Endodermal cell (in vitro differentiated cells): Measurements from ENCODE around the gene FBXO8. TPM values are rescaled to one million over a fixed set of nuclear protein-coding genes. Genes with fewer than 3 reads are reported as not detected.
A peak's percentile ranks its signal among the peaks of the same experiment; 100 is the strongest.

Source experiments
- DNase-seq: peaks from one replicate; pipeline ENCODE4 v3.0.0-alpha.2; 2017
- H3K27ac ChIP-seq: 2 replicates; pipeline ENCODE4 v1.5.1; 2013; ENCODE audit warnings: mild to moderate bottlenecking, low read depth, low read length, moderate library complexity
- H3K27me3 ChIP-seq: 2 replicates; pipeline ENCODE4 v1.6.1; 2013; ENCODE audit warnings: mild to moderate bottlenecking, low read length, moderate library complexity; ENCODE audit not compliant: insufficient read depth, control insufficient read depth, poor library complexity, severe bottlenecking
- H3K36me3 ChIP-seq: 2 replicates; pipeline ENCODE4 v1.7.0; 2013; ENCODE audit warnings: mild to moderate bottlenecking, low read length, moderate library complexity; ENCODE audit not compliant: control insufficient read depth, insufficient read depth
- H3K4me1 ChIP-seq: one replicate; pipeline ENCODE4 v1.7.0; 2013; ENCODE audit warnings: low read length; ENCODE audit not compliant: control insufficient read depth, insufficient read depth
- H3K4me3 ChIP-seq: 2 replicates; pipeline ENCODE4 v1.5.1; 2013; ENCODE audit warnings: mild to moderate bottlenecking, low read length, moderate library complexity
- H3K9ac ChIP-seq: 2 replicates; pipeline ENCODE4 v1.6.1; 2013; ENCODE audit warnings: mild to moderate bottlenecking, low read length, moderate library complexity; ENCODE audit not compliant: poor library complexity, severe bottlenecking; ENCODE audit errors: extremely low read depth
- H3K9me3 ChIP-seq: 2 replicates; pipeline ENCODE4 v1.6.1; 2013; ENCODE audit warnings: mild to moderate bottlenecking, low read length, moderate library complexity; ENCODE audit not compliant: control insufficient read depth
- H3K27ac Mint-ChIP-seq: 2 replicates; pipeline ENCODE4 v1.8.0; 2020; ENCODE audit warnings: mixed read lengths
- H3K27me3 Mint-ChIP-seq: 2 replicates; pipeline ENCODE4 v1.8.0; 2021; ENCODE audit warnings: mild to moderate bottlenecking, mixed read lengths; ENCODE audit not compliant: insufficient read depth
- H3K36me3 Mint-ChIP-seq: 2 replicates; pipeline ENCODE4 v1.8.0; 2020; ENCODE audit warnings: low read depth, mixed read lengths
- H3K4me1 Mint-ChIP-seq: 2 replicates; pipeline ENCODE4 v1.8.0; 2020; ENCODE audit warnings: mixed read lengths
- H3K4me3 Mint-ChIP-seq: 2 replicates; pipeline ENCODE4 v1.8.0; 2020; ENCODE audit warnings: mild to moderate bottlenecking, moderate library complexity, mixed read lengths
- H3K9me3 Mint-ChIP-seq: 2 replicates; pipeline ENCODE4 v1.8.0; 2020; ENCODE audit warnings: mild to moderate bottlenecking, mixed read lengths
- WGBS, 2 experiments: methylation state at CpG; one replicate each; pipeline versions ENCODE4 v1.1.5 to v1.1.7; 2013; ENCODE audit warnings: missing lambda C conversion rate in 2 of 2, mixed read lengths in 1 of 2; ENCODE audit not compliant: insufficient coverage in 1 of 2, insufficient read length in 1 of 2; 5-methylcytosine and 5-hydroxymethylcytosine counted together
- total RNA-seq, 2 donors: library from RNA; stranded (reverse); fragmentation: NEBNext Ultra II Directional in 1 of 2; extraction: Animal tissue kit (Norgen Biotek cat#: 25700) in 1 of 2; gene quantifications; 2 replicates in 1 of 2; 3 replicates in 1 of 2; pipeline ENCODE4 v1.2.1, GENCODE V29; 2021
- TF ChIP-seq, protein P1 (sequence below): fragments of 200-600 bp; sonication (generic); conservative IDR thresholded peaks from 2 replicates; pipeline ENCODE4 v1.5.0; 2021; ENCODE audit warnings: antibody characterized with exemption, mild to moderate bottlenecking

The FBXO8 gene
- total RNA-seq, 2 donors from 2014 or later, result 9.4 to 9.8 TPM

DNA sequence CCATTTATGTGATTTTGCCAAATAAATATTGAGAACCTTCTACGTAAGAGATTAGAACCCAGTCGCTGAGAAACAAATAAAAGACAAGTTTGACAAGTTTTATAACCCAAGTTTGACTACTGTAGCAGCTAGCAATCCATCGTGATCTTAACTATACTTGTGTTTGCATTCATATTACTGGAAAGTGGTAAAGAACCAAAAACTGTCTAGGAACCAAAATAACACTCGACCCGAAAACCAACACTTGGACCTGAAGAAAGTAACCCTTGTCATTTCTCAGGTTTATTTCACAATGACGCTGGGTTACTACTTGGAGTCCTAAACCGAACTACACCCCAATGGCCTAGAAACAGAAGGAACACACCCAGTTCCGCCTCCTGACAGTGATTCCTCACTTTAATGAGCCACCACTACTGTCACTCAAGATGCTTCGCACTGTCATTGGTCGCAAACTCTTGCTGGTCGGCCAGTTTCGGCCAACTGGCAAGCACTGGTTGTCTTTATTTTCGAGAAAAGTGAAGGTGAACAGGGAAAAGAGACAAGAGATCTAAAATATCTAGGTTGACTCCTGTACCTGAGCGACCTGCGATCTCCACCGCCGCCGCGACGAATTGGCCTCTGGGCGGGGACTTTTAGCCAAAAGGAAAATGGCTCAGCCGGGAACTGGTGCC lies 496 bp downstream of the FBXO8 start:
- Mint-ChIP-seq H3K36me3 (no peaks in the 10 kb centered on the region), H3K9me3 (no peaks in the 10 kb centered on the region), H3K27ac (peak overlapping the region; percentile 100), H3K4me3 (peak overlapping the region; percentile 97), H3K27me3 (no peaks in the 10 kb centered on the region), H3K4me1 (peaks cover 13% of the 10 kb centered on the region)
- Histone ChIP-seq H3K9me3 (no peaks in the 10 kb centered on the region), H3K27me3 (no peaks in the 10 kb centered on the region), H3K9ac (peak overlapping the region; percentile 90), H3K27ac (peak overlapping the region; percentile 92), H3K36me3 (no peaks in the 10 kb centered on the region), H3K4me1 (no peaks in the 10 kb centered on the region), H3K4me3 (peak overlapping the region; percentile 97)
- peak; percentile 91 for DNase-seq
- TF ChIP-seq, protein P1, sequence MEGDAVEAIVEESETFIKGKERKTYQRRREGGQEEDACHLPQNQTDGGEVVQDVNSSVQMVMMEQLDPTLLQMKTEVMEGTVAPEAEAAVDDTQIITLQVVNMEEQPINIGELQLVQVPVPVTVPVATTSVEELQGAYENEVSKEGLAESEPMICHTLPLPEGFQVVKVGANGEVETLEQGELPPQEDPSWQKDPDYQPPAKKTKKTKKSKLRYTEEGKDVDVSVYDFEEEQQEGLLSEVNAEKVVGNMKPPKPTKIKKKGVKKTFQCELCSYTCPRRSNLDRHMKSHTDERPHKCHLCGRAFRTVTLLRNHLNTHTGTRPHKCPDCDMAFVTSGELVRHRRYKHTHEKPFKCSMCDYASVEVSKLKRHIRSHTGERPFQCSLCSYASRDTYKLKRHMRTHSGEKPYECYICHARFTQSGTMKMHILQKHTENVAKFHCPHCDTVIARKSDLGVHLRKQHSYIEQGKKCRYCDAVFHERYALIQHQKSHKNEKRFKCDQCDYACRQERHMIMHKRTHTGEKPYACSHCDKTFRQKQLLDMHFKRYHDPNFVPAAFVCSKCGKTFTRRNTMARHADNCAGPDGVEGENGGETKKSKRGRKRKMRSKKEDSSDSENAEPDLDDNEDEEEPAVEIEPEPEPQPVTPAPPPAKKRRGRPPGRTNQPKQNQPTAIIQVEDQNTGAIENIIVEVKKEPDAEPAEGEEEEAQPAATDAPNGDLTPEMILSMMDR, result no peak
- 3 to 4% methylated on average over 8 to 22 of the region's 22 CpGs for WGBS, 2 experiments

DNA sequence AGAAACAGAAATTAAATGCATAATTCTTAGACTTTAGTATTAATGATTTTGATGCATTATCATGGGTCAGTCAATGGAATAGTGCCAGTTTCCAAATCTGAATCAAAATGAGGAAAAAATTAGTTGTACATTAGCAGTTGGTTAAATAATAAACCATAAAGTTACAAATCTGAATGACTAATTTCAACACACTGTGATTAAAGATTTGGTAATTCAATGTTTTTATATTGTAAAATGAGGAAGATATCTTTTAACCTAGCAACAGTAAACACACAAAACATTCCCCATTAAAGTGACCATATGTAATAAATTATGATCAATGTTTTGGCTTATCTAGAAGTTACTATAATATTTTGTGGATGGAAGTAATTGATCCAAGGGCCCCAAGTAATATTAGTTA lies 1.6 kb downstream of the FBXO8 start:
- peaks cover 13% of the 10 kb centered on the region for H3K4me1 Mint-ChIP-seq
- Histone ChIP-seq H3K9me3 (no peaks in the 10 kb centered on the region), H3K4me3 (peak overlapping the region; percentile 97), H3K4me1 (no peaks in the 10 kb centered on the region), H3K27me3 (no peaks in the 10 kb centered on the region), H3K27ac (no peak overlapping the region), H3K9ac (no peak overlapping the region), H3K36me3 (no peaks in the 10 kb centered on the region)
- no peak overlapping the region for H3K27ac Mint-ChIP-seq
- no peak for DNase-seq
- H3K27me3 Mint-ChIP-seq, result no peaks in the 10 kb centered on the region
- no peaks in the 10 kb centered on the region for H3K9me3 Mint-ChIP-seq
- H3K4me3 Mint-ChIP-seq, result no peak overlapping the region
- H3K36me3 Mint-ChIP-seq, result no peaks in the 10 kb centered on the region
- TF ChIP-seq, protein P1, result no peak

DNA sequence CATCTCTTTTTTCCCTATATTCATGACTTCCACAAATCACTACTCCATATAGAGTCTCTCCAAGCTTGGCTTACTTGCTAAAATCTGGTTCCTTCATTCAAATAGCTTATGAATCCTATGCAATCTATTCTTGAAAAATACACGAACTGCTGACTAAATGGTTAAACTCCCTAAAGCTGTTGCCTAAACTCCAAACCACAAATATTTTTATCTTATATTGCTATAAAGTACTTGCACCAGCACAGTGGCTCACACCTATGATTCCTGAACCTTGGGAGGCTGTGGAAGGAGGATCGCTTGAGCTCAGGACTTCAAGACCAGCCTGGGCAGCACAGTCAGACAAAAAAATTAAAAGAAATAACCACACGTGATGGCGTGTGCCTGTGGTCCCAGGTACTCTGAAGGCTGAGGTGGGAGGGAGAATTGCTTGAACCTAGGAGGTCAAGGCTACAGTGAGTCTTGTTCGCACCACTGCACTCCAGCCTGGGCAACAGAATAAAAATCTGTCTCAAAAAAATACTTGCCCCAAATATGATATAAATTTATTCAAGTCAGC lies 2.2 kb downstream of the FBXO8 start:
- Mint-ChIP-seq H3K4me1 (peaks cover 13% of the 10 kb centered on the region), H3K36me3 (no peaks in the 10 kb centered on the region), H3K27ac (no peak overlapping the region), H3K4me3 (no peak overlapping the region), H3K27me3 (no peaks in the 10 kb centered on the region), H3K9me3 (no peaks in the 10 kb centered on the region)
- WGBS, 2 experiments, result 84 to 94% methylated on average over 4 to 5 of the region's 5 CpGs
- Histone ChIP-seq H3K36me3 (no peaks in the 10 kb centered on the region), H3K9me3 (no peaks in the 10 kb centered on the region), H3K9ac (no peak overlapping the region), H3K4me1 (no peaks in the 10 kb centered on the region), H3K4me3 (no peak overlapping the region), H3K27me3 (no peaks in the 10 kb centered on the region), H3K27ac (no peak overlapping the region)
- TF ChIP-seq, protein P1, result no peak
- DNase-seq, result no peak
